AG09309 (cell line): ENCODE results near the gene MAN2A1.

Source experiments
- DNase-seq: peaks from one replicate; pipeline ENCODE4 v3.0.0-alpha.2; 2010; ENCODE audit warnings: low read depth
- H3K4me3 ChIP-seq: 2 replicates; pipeline ENCODE4 v1.5.1; 2011; ENCODE audit warnings: mild to moderate bottlenecking, low read depth, low read length, moderate library complexity; ENCODE audit not compliant: control insufficient read depth
- CTCF ChIP-seq: IDR thresholded peaks from 2 replicates; pipeline ENCODE4 v1.5.1; 2011; ENCODE audit warnings: mild to moderate bottlenecking, low read depth, low read length, inconsistent platforms; ENCODE audit not compliant: insufficient read depth, control insufficient read depth; ENCODE audit errors: missing control alignments

MAN2A1 gene

DNA sequence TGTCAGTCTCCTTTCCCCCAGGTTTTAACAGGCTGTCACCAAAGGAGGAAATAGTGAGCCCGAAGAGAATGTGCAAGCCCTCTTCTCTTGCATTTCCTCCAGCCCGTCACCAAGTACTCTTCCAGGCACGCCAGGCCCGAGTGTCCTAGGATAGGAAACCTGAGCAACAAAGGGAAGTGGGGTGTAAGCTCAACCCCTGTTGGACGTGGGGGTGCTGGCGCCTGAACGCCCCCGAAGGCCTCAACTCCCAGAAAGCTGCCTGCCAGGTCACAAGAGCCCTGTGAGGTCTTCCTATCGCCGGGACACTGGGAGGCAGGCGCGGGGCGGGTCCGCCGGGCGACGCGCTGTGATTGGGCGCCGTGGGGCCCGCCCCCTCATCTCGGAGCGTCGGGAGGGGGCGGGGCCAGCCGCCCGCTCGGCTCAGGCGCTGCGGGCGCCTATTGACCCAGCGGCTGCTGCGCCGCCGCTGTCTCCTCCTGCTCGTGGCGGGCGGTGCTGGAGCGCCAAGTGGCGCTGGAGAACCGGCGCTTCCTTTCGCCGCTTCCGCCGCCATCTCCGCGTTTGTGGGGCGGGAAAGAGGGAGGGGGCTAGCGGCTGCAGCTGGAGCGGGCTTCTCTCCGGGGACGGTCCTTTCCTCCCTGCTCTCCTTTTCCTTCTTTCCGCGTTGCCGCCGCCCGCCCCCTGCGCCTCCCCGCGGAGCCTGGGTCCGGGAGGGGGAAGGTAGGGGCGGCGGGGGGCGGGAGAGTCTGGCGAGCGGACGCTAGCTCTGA lies 572 bp upstream of the MAN2A1 start:
- no peak for TF ChIP-seq CTCF
- no peak for DNase-seq
- H3K4me3 ChIP-seq = peak overlapping the region; percentile 88

- no peak for TF ChIP-seq CTCF
- peak overlapping the region; percentile 88 for H3K4me3 ChIP-seq
- DNase-seq = no peak
Observed at GRCh38 chr5:109690242-109690974, 681 bp downstream of the MAN2A1 start.

DNA sequence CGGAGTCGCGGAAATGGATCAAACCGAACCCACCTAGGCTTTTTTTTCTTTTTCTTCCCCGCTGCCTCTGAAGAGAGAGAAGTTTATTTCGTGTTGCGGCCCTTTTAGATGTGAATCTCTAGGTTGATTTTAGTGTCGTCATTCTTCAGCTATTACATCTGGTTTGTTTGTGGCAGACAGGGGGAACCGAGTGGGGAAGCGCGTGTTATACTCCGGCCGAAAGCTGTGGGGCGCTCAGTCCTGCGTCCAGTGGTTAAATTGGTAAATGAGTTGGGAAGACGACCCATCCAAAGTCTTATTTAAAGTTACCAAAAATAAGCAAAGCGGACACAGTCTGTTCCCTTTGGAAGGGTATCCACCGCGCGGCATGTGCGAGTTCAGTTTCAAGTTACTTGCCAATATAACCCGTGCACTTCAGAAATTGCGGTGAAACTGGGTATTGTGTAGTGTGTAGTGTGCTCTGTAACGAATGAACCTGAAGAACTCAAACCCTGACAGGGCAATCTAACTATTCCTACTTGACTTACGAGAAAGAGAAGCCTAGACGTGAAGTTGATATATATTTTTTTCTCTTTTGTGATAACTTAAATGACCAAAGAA lies 1.3 kb downstream of the MAN2A1 start:
- DNase-seq = peak; percentile 59
- H3K4me3 ChIP-seq = peak overlapping the region; percentile 88
- TF ChIP-seq CTCF = peak; percentile 78

DNA sequence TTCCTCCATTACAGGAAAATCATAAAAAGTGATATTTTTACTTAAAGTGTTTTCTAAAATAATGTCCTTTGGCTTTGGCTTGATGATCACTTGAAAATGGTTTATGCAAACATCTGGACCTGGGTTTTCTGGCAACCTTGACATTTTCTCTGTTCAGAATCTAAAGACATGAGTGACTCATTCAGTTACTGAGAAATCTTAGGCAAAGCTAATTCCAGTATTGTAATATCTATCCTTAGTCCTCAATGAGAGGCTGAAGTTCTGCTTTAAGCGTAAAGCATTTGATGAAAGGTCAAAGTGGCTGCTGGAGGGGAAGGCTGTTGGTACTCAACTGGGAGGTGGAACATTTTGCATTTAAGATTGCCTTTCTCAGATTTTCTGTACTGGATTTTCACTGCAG lies 2.3 kb downstream of the MAN2A1 start:
- DNase-seq = no peak
- TF ChIP-seq CTCF = no peak
- no peak overlapping the region; the same call in none of the 2 replicates for H3K4me3 ChIP-seq

GRCh38 chr5:109692852-109693251 lies 3.1 kb downstream of the MAN2A1 start:
- no peak for TF ChIP-seq CTCF
- DNase-seq = no peak
- no peak overlapping the region for H3K4me3 ChIP-seq

DNA sequence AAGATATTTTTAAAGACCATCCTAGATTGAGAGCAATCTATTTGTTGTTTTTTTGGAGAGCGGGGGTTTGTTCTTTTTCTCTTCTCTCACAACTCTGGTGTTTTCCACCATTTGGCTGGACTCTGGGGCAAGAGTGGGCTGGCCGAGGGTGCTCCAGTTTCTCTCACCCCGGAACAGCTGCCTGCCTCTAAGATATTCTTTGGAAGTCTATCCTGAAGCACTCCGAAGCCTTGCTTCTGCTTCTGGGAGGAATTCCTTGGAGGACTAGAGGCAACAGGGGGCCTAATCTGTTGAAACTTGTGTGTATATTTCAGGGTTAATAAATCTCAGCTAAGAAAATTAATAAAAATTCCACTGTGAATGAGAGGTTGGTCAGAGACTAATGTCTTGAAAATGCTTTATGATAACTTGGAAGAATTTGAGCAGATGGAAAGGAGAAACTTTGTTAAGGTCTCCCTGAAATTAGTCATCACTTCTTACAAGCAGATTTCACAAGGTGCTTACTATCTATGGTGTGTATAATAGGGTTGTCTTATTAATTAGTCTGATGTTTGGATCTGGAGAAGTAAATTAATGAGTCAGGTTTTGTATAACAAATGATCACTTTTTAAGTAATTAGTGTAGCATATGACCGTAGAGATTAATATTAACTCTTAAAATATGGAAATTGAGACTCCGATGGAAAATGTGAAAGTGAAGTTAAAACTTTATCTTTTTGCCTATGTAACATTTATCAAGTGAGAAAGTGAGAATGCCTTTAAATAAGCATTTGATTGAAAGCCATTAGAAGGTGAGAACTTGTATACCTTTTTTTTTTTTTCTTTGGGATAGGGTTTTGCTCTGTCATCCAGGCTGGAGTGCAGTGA lies 4.0 kb downstream of the MAN2A1 start:
- TF ChIP-seq CTCF = no peak
- DNase-seq = no peak
- H3K4me3 ChIP-seq = no peak overlapping the region
